ENCODE data around the gene ANKRD63.
A peak's percentile ranks its signal among the peaks of the same experiment; 100 is the strongest.

Gene ANKRD63

DNA sequence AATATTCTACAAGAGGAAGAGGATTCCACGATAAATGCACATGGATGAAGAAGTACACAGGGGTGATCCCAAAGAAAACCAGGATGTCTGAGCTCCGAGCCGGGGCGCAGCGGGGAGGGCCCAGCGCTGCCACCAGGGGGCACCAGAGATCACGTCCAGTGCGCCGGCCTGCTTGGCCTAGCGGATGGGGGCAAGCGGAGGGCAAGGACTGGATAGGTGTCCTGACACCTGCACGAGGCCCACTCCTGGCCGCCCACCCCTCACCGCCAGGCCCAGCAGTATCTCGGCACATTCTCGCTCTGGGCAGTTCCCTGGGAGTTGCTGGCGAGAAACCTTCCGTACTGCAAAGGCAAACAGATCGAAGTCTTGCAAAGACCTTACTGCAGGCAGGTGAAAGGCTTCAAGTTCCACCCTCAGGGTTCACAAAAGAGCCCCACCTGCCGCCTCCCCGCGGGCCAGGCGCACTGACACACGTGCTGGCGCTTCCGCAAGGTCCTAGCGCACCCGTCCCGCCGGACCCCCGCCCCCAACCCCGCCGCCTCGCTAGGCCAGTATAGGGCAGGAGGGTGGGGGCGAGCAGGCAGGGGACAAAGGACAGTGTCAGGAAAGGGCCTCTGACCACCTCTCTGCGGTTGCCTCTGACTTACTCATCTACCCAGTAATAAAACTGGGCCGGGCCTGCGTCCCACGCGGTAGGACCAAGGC is 3.3 kb downstream of the ANKRD63 start:
- DNase-seq (ENCODE audit: low spot score) = peak; percentile 83

DNA sequence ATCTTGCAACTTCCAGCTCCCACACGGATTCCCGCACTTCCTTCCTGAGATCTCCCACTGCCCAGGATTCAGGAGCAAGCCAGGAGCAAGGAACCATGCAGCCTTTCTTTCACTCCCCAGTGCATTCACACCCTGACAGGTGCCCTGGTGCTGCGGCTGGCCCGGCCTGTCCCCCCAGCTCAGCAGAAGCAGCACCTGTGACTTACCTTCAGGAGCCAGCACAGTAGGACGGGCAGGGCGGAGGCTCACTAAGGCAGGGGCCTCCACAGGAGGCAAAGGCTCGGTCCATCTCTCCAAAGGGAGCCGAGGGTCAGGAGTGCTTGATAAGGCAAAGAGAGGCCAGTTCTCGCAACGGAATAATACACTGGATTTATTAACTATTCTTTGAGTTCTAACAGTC is 4.8 kb downstream of the ANKRD63 start:
- no peak for DNase-seq (ENCODE audit: low spot score)

DNA sequence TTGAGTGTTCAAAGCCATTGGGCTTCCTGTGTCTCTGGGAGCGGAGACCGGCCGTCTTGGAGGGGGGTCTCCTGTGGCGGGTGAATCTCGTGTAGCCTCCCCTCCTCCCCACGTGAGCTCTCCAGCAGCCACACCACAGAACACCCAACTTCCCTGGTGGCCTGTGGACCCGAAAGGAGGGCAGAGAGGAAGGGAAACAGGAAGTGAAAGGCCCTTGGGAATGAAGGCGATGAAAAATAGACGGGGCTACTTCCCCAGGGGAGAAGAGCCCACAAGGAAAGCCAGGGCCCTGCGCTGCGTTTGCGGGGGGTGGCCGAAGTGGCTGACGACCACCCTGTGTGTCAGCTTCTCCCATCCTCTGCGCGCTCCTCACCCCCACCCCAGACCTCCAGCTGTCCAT is 5.4 kb downstream of the ANKRD63 start:
- DNase-seq (ENCODE audit: low spot score) = no peak

DNA sequence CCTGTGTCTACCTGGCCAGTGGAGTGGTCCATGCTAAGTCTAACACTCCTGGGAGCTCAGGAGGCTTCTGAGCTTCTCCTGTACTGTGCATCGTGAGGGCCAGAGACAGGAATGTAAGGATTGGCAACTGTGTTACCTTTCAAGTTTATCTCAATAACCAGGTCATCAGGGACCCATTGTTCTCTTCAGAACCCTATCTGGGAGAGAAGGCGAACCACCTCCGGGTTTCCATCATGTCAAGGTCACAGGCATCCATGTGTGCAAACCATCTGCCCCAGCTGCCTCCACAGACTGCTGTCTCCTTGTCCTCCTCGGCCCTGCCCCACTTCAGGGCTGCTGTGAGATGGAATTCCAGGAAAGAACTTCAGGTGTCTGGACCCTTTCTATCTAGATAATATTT is 5.9 kb downstream of the ANKRD63 start:
- DNase-seq (ENCODE audit: low spot score) = no peak

DNA sequence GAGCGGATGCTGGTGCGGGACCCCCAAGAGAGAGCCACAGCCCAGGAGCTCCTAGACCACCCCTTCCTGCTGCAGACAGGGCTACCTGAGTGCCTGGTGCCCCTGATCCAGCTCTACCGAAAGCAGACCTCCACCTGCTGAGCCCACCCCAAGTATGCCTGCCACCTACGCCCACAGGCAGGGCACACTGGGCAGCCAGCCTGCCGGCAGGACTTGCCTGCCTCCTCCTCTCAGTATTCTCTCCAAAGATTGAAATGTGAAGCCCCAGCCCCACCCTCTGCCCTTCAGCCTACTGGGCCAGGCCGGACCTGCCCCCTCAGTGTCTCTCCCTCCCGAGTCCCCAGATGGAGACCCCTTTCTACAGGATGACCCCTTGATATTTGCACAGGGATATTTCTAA is 6.9 kb downstream of the ANKRD63 start:
- DNase-seq (ENCODE audit: low spot score) = no peak

DNA sequence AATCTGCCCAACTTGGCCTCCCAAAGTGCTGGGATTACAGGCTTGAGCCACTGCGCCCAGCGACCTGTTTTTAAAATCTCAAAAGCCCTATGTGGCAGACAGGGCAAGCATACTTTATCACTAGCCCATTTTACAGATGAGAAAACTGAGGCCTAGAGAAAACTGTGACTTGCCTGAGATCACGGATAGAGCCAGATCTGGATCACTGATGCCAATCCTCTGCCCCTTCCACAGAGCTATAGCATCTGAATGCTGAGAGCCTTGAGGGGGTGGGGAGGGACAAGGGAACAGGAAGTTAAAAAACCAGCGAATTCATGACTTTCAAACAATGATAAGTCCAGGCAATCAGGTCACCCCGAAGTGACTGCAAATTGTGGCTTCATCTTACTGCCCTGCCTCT is 7.3 kb downstream of the ANKRD63 start:
- no peak for DNase-seq (ENCODE audit: low spot score)

DNA sequence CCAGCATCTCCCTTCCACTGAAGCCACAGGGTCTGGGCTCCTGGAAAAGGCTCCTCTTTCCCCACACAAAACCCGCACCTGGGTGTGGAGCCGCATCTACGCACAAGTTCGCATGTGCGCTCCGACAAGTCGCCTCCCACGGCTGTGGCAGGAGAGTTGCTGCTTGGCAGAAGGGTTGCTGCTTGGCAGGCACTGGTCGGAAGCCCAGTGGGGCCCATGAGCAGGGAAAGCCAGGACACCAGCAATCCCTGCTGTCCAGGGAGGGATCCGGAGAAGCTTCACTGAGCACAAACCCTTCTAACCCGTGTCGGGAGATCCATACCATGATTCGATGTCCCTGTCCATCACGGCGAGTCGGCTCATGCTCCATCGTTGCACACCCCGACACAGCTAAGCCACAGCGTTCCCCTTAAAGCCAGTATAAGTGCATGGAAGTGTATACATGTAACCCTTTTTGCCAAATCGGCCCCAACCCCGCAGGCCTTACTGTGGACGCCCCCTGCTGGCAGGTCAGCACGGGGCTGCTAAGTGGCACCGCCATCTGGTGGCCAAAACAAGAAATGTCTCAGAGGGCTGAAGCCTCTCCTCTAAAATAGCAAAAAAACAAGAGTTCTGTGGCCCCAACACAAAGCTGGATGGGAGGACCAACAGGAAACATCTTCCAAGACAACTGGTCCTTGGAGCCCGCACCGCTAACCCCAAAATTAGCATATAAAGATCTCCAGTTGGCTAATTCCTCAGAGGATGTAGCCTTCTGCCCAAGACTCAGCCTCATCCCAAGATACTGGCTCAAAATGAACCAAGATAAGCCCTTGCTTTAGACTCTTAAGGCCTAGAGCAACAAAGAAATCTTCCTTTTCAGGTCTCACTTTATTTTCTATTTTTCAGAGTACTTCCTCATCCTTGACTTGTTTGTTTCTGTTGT is 8.3 kb downstream of the ANKRD63 start:
- DNase-seq (ENCODE audit: low spot score) = peak; percentile 84

DNA sequence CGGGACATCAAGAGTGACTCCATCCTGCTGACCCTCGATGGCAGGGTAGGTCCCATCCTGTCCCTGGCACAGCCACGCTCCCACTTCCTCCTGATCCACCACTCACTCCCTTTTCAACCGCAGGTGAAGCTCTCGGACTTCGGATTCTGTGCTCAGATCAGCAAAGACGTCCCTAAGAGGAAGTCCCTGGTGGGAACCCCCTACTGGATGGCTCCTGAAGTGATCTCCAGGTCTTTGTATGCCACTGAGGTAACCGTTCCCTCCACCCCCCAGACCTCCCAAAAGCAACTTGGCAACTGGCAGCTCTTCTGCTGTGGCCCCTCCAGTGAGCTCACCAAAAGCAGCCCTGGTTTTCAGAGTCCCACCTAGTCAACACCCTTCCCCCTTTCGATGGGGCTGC is 9.4 kb downstream of the ANKRD63 start:
- no peak for DNase-seq (ENCODE audit: low spot score)

DNA sequence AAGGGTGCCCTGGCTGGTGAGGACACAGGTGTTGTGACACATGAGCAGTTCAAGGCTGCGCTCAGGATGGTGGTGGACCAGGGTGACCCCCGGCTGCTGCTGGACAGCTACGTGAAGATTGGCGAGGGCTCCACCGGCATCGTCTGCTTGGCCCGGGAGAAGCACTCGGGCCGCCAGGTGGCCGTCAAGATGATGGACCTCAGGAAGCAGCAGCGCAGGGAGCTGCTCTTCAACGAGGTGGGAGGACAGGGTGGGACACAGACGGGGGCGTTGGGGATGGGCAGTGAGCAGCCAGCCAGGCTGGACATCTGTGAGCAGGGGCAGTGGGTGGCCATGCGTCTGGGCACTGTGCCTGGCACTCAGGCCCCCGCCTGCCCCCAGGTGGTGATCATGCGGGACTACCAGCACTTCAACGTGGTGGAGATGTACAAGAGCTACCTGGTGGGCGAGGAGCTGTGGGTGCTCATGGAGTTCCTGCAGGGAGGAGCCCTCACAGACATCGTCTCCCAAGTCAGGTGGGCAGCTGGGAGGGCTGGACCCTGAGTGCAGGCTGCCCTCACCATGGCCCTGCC is 10.3 kb downstream of the ANKRD63 start:
- no peak for DNase-seq (ENCODE audit: low spot score)

DNA sequence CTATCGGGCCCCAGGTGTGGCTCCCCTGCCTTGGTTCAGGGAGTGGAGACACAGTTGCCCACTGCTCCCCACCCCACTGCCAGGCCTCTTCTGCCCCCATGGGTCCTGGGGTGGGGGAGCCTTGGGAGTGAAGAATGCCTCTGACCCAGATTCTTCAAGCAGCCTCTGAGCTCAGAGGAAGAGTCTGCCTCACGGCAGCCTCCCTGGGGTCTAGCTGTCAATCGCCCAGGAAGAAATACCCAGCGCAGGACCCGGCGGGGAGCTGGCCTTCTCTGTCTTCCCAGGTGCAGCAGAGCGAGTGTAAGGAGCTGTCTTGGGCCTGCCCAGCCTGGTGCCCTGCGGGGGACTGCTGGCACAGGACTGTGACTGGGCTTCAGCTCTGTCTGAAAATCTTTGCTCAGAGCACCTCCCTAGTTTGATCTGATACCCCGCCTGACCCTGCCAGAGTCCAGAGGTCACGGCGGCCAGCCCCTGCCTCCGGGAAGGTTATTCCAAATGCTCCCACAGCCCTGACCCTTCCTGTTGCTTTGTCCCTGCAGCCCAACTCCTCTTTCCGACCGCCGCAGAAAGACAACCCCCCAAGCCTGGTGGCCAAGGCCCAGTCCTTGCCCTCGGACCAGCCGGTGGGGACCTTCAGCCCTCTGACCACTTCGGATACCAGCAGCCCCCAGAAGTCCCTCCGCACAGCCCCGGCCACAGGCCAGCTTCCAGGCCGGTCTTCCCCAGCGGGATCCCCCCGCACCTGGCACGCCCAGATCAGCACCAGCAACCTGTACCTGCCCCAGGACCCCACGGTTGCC is 11.0 kb downstream of the ANKRD63 start:
- no peak for DNase-seq (ENCODE audit: low spot score)

DNA sequence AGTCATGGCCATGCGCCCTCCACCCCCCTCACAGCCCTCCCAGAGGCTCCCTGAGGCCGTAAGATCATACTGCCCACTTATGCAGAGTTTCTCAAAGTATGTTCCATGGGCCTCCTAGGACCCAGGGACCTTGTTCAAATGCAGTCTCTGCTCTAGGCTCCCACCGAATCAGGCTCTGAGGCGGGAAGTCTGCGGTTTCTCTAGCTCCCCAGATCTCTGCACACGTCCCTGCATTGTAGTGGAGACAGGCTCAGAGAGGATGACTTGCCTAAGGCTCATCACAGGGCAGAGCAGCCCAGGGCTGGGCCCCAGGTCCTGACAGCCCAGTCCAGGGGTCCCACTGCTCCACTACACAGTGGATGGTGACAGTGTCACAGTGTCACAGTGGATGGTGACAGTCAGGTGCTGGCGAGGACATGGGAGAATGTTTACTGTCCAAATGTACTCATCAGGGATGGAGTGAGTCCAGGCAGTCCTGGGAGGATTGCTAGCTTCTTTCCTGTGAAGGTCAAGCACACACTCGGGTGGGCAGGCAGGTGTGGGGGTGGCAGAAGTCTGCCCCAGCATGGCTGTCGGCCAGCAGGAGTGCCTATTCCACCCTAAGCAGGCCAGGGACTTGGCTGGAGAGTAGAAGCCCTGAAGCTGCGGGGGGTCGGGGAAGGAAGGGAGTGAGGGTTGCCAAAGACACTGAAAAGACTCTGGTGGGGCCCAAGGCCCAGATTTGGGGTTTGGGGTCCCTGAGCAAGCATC is 12.4 kb downstream of the ANKRD63 start:
- no peak for DNase-seq (ENCODE audit: low spot score)

DNA sequence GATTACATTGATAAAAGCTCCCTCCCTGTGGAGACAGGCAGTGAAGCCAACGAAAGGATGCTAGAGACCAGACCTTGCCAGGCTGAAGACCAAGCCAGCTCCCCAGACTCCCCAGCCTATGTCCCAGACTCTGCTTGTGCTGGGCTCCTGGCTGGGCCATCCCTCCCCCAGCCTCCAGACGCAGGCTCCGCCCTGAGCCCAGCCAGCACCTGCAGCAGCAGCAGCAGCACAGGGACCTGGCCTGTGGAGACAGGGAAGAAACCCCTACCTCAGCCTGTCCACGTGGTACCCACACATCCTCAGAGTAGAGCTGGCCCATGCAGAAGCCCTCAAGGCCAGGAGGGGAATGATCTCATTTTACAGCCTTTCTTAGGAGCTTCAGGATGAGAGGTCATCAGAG is 13.3 kb downstream of the ANKRD63 start:
- DNase-seq (ENCODE audit: low spot score) = no peak

DNA sequence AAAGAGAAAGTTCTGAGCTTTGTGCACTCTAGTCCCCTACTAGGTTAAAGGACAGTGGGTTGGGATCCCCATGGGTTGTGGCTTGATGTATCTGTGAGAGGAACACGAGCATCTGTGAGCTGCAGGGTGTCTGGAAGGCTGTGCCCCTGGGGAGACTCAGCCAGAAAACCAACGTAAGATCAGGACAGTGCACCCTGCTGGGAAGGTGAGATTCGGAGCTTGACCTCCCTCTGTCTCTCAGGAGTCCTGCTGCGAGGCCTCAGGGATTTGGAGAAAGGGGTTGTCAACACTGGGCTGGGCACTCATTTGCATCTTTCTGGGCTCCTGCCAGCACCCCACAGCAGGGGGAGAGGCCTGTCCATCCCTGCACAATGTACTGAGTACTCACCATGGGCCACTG is 15.2 kb downstream of the ANKRD63 start:
- no peak for DNase-seq (ENCODE audit: low spot score)

DNA sequence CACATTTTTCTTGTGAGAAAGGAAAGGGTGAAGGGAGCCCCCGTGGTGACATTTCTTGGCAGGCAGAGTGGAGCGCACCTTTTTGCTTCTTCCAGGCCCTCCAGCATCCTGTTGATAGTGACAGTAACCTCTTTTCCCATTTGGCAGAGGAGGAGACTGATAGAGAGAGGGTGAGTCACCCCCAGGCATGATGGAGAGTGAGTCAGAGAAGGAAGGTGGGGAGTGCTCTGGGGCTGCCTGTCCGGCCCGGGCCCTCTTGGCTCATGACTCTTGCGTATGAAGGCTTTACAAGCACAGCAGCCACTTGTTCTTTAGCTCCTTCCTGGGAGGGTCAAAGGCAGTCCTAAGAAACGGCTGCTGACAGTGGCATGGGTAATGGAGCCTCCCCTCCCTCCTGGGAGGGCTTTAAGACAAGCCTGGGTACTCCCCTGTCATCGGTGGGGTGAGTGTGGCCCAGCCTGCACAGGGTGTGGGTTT is 16.0 kb downstream of the ANKRD63 start:
- DNase-seq (ENCODE audit: low spot score) = peak; percentile 98

DNA sequence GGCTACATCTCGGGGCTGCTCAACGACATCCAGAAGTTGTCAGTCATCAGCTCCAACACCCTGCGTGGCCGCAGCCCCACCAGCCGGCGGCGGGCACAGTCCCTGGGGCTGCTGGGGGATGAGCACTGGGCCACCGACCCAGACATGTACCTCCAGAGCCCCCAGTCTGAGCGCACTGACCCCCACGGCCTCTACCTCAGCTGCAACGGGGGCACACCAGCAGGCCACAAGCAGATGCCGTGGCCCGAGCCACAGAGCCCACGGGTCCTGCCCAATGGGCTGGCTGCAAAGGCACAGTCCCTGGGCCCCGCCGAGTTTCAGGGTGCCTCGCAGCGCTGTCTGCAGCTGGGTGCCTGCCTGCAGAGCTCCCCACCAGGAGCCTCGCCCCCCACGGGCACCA is 17.0 kb downstream of the ANKRD63 start:
- no peak for DNase-seq (ENCODE audit: low spot score)

DNA sequence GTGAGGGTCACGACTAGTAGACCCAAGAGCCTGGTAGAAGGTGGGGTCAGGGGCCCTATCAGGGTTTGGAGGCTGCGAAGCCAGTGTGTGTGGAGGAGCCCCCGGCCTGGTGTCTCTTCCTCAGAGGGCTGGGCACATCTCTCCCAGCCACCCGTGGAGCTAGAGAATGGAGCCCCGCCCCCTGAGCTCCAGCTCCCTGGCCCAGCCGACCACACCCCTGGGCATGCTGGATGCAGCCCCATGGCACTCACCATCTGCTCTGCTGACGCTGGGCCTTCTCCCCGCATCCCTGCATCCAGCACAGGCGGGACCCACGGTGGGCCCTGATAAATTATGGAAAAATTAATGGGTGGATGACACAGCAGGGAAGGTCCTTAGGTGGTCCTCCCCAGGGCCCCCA is 17.5 kb downstream of the ANKRD63 start:
- no peak for DNase-seq (ENCODE audit: low spot score)

DNA sequence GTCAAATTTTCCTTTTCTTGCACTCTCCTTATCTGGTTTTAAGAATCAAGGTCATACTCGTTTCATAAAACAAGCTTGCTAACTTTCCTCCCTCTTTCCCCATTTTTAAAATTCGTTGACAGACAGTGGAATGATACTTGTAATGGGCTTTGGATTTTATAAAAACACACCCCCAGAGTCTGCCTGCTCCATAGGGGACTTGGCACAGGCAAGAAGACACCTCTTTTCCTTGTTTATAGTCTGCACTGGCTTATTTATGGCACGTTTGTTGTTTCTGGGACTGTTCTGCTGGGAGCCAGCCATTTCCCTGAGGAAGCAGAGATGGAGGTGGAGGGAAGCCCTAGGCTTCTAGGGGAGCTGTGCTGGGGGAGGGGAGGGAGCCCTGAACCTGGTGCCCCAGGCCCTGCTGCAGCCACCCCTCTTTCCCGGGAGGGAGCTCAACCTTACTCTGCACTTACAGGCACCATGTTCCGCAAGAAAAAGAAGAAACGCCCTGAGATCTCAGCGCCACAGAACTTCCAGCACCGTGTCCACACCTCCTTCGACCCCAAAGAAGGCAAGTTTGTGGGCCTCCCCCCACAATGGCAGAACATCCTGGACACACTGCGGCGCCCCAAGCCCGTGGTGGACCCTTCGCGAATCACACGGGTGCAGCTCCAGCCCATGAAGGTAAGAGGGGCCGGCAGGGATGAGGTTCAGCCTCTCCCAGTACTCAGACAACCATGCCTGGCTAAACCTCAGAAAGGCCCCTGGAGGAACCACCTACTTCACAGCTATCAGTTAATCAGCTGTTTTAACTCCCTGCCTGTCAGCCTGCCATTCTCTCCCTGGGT is 18.3 kb downstream of the ANKRD63 start:
- no peak for DNase-seq (ENCODE audit: low spot score)

DNA sequence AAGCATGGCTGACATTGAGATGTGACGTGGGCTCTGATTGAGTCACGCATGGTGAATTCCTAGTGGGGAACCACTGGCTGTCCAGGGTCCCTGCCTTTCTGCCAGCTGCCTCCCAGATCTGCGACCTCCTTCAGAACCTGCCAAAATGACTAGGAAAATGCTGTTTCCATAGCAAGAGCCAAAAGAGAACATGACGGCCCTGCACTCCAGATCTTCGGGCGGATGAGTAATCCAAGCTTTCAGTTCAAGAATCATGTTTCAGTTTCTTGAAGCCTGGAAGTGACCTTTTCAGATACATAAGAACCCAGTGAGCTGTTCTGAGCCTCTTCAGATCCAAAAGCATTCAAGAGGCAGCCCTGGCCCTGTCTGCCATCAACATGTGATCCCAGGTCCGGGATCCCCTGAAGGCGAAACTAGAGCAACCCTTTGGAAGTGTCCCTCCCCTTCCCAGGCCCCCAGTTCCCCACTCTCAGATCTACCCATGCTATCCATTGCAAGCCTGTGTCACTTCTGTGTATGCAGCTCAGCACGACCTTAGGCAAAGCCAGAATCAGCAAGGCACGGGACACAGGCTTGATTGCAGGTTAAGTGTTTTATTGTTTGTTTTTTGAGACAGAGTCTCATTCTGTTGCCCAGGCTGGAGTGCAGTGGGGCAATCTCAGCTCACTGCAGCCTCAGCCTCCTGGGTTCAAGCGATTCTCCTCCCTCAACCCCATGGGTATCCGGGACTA is 19.7 kb downstream of the ANKRD63 start:
- no peak for DNase-seq (ENCODE audit: low spot score)

DNA sequence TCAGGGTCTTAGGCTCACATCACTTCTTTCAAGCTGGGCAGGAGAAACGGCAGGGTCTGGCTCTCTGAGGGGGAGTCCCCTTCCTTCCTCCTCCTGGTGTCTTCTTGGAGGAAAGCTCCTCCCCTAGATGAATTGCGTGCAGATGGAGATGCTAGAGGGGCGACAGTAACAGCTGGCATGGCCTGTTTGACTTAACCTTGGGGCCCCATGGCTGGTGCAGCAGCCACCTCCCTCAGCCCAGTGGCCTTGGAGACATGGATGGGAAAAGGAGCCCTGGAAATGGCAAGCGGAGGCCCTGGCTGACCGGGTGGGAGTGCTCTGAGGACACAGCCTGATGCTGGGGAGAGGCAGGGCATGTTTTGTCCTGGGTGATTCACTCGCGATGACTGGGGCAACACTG is 23.8 kb downstream of the ANKRD63 start:
- no peak for DNase-seq (ENCODE audit: low spot score)

DNA sequence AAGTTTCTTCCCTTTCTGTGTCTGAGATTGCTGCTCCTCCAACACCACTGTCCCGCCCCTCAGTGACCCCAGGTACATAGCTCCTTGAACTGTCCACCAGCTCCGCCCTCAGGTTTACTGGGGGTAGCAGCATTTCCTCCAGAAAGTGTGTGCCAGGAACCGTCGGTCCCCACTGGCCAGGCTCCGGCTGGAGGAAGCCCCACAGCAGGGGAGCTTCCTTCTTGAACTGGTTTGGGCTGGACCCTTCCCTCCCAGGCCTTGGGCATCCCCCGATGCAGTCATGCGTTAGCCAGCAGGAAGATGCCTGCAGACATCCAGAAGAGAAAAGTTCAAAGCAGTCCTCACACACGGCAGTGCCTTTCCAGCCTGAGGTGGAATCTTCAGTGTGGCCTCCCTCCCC is 24.3 kb downstream of the ANKRD63 start:
- DNase-seq (ENCODE audit: low spot score) = no peak
